HG02763 (cell line): ENCODE measurements around the gene PLA2G4B.
"Not testable (repeated sequence)": the region's sequence is repeated elsewhere in the genome, so short reads cannot be mapped to it uniquely, and the experiment has no call there.

Source experiments
- ATAC-seq: cut with Tn5 transposase; IDR thresholded peaks from one replicate; pipeline ENCODE4 v1.9.1; 2021; ENCODE audit warnings: mild to moderate bottlenecking, moderate library complexity; ENCODE audit not compliant: unreplicated experiment

The PLA2G4B gene

DNA sequence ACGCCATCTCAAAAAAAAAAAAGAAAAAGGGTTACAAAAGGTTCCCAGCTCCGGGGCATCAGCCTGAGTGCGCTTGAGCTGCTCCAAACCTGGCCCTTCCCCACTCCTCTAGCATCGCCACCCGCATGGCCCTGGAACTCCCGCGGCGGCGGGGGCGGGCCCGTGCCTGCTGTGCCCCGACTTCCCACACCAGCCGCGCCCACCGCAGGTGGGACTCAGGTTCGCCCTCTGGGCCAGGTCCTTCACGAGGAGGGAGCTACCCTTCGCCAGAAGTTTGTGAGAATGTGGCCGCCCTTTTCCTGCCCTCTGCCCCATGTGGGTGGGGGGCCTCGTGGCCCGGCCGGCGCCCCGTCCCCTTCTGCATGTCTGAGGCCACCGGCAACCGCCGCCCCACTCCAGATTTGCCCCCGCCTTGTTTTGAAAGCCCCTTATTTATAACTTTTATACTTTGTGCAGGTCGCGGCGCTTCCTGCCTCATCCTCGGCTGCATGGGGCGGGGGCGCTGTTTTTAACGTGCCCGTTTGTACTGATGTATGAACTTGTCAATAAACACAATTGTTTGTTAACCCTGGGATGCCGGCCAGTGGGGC lies 11.3 kb upstream of the PLA2G4B start:
- no peak for ATAC-seq

GRCh38 chr15:41827880-41828806 lies 10.5 kb upstream of the PLA2G4B start, which contains the start of gene JMJD7:
TSS of gene JMJD7 (plus strand) at chr15:41828092. CDS start at chr15:41828125, 33 bp downstream.
- peak; percentile 57 for ATAC-seq

DNA sequence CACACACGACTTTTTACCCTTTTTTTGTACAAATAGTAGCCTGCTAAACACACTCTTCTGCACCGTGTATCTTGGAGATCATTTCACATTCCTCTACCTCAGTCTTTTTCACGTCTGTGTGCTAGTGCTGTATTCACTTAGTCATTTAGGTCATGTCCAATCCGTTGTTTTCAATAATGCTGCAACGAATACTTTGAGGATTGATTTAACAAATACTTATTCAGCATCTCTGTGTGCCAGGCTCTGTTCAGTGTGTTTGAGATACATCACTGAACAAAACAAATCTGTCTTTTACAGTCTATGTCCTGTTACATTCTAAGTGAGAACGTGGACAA lies 9.9 kb upstream of the PLA2G4B start:
- no peak for ATAC-seq

- no peak for ATAC-seq
Measured at GRCh38 chr15:41829959-41830646, 8.5 kb upstream of the PLA2G4B start.

GRCh38 chr15:41831291-41831690 lies 7.4 kb upstream of the PLA2G4B start:
- not testable (repeated sequence) for ATAC-seq

- no peak for ATAC-seq
Measured at GRCh38 chr15:41832208-41832607, 6.4 kb upstream of the PLA2G4B start.

DNA sequence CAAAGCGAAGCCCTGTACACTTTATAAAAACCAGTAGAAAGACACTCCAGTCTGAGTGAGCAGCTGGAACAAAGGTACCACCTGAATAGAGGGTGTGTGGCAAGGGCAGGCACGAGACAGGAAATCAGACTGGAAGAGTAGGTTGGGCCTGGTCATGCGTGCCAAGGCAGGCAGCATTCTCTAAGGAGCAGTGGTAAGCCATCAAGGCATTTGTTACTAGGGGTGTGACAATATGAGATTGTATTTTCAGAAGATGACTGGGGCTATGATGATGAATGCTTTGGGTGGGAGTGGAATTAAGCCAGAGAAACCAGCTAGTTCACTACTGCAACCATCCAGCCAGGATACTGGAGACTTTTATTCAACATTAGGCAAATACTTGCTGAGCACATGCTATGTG lies 5.8 kb upstream of the PLA2G4B start:
- ATAC-seq: no peak

- no peak for ATAC-seq
Measured at GRCh38 chr15:41834096-41834495, 4.6 kb upstream of the PLA2G4B start.

GRCh38 chr15:41836073-41836472 lies 2.6 kb upstream of the PLA2G4B start:
- ATAC-seq: no peak

- ATAC-seq: no peak
Measured at GRCh38 chr15:41836713-41837454, 1.8 kb upstream of the PLA2G4B start.

DNA sequence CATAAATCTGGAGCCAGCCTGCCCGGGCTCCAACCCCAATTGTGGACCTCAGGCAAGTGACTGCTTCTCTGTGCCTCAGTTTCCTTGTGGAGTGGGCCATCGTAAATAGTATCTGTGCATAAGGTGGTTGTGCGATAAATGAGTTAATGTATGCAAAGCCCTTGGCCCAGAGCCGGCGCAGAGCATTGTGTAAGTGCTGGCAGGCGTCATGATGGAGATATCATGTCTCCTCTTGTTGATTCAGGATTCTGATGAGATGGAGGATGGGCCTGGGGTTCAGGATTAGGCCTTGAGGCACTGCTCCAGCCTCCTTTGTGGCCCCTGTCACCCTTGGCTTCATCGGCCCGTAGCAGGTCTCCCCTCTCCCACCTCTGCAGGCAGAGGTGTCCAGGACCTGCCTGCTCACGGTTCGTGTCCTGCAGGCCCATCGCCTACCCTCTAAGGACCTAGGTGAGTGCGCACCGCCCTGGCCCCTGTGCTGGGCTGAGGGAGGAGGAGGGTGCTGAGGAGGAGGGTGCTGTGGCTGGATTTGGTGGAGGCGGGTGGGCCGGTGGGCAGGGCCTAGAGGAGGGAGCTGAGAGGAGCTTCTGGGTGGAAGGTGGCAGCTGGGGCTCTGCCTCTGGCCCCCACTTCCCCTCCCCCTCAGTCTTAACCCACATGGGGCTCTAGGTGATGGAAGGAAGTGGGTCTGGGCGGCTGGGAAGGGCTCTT lies 1.3 kb downstream of the PLA2G4B start:
- no peak for ATAC-seq

DNA sequence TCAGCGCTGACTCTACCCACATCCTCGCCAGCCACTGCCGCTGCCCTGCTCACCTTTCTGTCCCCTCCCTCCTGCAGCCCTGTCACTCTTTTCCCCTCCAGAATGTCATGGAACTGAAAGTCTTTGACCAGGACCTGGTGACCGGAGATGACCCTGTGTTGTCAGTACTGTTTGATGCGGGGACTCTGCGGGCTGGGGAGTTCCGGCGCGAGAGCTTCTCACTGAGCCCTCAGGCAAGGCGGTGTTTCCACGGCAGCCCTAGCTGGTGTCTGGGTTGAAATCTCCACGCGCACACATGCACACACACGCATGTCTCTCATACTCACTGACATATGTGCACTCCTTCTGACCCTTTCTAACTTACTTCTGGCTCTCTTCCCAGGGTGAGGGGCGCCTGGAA lies 2.0 kb downstream of the PLA2G4B start:
- ATAC-seq: no peak

- no peak for ATAC-seq
Measured at GRCh38 chr15:41841131-41841530, 2.5 kb downstream of the PLA2G4B start.

- no peak for ATAC-seq
Measured at GRCh38 chr15:41842229-41842628, 3.6 kb downstream of the PLA2G4B start.

- no peak for ATAC-seq
Measured at GRCh38 chr15:41843571-41843970, 4.9 kb downstream of the PLA2G4B start.

- ATAC-seq: no peak
Measured at GRCh38 chr15:41844814-41845213, 6.2 kb downstream of the PLA2G4B start.

DNA sequence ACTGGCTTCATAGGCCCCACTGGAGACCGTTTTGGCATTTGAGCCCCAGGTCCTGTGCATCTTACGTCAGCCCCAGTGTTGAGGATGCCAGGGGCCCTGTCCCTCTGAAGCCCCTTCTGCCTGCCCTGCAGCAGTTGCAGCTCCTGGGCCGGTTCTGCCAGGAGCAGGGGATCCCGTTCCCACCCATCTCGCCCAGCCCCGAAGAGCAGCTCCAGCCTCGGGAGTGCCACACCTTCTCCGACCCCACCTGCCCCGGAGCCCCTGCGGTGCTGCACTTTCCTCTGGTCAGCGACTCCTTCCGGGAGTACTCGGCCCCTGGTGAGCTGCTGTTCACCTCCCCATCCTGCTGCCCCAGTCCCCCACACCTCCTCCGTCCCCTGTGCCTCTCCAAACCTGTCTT lies 8.6 kb downstream of the PLA2G4B start:
- no peak for ATAC-seq

DNA sequence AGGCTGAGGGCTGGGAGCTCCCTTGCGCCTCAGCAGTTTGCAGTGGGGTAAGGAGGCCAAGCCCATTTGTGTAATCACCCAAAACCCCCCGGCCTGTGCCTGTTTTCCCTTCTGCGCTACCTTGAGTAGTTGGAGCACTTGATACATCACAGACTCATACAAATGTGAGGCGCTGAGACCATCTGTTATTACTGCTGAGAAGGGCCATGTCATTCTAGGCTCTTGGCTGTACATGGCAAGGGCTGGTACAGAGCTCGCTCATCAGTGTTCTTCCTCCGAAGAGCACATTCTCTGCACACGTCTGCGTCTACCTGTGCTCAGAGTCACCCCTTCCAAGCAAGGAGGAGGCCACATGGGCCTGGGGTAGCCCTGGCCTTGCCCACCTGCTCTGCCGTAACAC lies 9.3 kb downstream of the PLA2G4B start:
- ATAC-seq: no peak

DNA sequence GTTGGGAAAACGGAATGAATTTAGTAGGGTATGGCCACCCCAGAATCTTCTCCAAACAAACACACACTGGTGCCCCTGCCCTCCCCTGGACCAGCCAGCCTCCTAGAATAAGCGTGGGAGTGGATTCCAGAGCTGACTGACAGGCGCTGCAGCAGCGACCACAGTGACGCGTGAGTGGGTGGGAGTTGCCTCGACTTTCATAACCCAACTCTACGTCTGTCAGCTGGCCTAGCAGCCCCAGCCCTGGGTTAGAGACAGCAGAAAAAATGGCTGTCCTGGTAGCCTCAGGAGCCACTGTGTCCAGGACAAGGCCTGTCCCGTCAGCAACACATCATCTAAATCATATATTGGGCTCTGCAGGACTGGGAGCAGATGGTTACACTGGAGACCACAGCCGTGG lies 10.0 kb downstream of the PLA2G4B start:
- no peak for ATAC-seq

- ATAC-seq: no peak
Measured at GRCh38 chr15:41849204-41849603, 10.6 kb downstream of the PLA2G4B start.

DNA sequence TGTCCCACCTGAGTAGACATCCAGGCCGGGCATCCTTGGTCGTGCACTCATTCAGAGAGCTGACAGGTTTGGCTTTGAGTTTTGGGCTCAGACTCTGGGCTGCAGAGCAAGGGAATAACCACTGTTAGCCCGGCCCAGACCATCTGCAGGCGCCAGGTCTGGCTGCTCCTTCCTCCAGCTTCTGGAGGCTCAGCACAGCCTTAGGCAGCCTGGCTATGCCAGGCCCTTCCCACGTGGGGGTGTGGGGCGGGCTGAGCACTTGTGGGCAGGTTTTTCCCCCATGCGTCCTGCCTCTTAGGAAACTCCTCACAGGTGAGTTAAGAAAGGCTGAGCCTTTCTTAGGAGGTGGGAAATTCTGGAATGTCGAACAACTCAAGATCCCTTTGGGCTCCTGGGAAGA lies 11.2 kb downstream of the PLA2G4B start:
- no peak for ATAC-seq
